ENCODE results near the gene PEX16. TPM values are rescaled to one million over a fixed set of nuclear protein-coding genes. Genes with fewer than 3 reads are reported as not detected.
A peak's percentile ranks its signal among the peaks of the same experiment; 100 is the strongest.

The PEX16 gene
- polyA plus RNA-seq, 1 donor = 22.6 TPM

DNA sequence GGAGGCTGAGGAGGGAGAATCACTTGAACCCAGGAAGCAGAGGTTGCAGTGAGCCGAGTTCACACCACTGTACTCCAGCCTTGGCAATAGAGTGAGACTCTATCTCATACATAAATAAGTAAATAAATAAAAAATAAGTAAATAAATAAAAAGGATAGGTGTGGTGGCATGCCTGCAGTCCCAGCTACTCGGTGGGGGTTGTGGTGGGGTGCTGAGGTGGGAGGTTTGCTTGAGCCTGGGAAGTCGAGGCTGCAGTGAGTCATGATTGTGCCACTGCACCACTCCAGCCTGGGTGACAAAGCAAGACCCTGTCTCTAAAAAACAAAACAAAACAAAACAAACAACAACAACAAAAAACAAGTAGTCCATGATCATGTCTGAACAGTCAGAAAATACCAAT lies 7.9 kb upstream of the PEX16 start:
- Histone ChIP-seq H3K27me3 (ENCODE audit: control insufficient read depth, insufficient read depth, low read length) (peaks cover 30% of the 10 kb centered on the region), H3K4me3 (ENCODE audit: low read length) (no peak overlapping the region), H3K36me3 (ENCODE audit: control insufficient read depth, insufficient read depth, low read length) (no peaks in the 10 kb centered on the region), H3K9me3 (ENCODE audit: control insufficient read depth, low read depth, low read length) (no peaks in the 10 kb centered on the region), H3K27ac (ENCODE audit: low read length) (no peak overlapping the region), H3K4me1 (ENCODE audit: control insufficient read depth, insufficient read depth, low read length) (peaks cover 10% of the 10 kb centered on the region)
- no peak for DNase-seq
- 100% methylated on average over 1 of the region's 3 CpGs for WGBS (ENCODE audit: insufficient coverage, low lambda C conversion rate)

DNA sequence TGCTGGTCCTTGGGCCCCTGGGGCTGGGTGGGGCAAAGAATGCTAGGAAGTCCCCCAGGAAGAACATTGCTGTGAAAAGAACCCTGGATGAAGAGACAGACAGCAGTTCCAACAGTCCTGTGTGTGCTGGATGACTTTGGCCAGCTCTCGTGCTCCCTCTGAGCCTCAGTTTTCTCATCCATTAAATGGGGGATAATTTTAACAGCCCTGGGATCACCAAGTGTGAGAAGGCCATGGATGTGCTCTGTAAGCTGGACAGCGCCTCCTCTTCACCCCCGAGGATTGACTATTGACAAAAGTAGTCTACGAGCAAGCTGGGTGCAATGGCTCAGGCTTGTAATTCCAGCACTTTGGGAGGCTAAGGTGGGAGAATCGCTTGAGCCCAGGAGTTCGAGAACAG lies 7.2 kb upstream of the PEX16 start:
- no peak overlapping the region for H3K4me3 ChIP-seq (ENCODE audit: low read length)
- H3K4me1 ChIP-seq (ENCODE audit: control insufficient read depth, insufficient read depth, low read length) = peaks cover 9% of the 10 kb centered on the region
- DNase-seq = no peak
- H3K36me3 ChIP-seq (ENCODE audit: control insufficient read depth, insufficient read depth, low read length) = no peaks in the 10 kb centered on the region
- no peak overlapping the region for H3K27ac ChIP-seq (ENCODE audit: low read length)
- WGBS (ENCODE audit: insufficient coverage, low lambda C conversion rate) = no CpG with 5 or more reads among the region's 6 CpGs
- no peaks in the 10 kb centered on the region for H3K9me3 ChIP-seq (ENCODE audit: control insufficient read depth, low read depth, low read length)
- peaks cover 30% of the 10 kb centered on the region for H3K27me3 ChIP-seq (ENCODE audit: control insufficient read depth, insufficient read depth, low read length)

DNA sequence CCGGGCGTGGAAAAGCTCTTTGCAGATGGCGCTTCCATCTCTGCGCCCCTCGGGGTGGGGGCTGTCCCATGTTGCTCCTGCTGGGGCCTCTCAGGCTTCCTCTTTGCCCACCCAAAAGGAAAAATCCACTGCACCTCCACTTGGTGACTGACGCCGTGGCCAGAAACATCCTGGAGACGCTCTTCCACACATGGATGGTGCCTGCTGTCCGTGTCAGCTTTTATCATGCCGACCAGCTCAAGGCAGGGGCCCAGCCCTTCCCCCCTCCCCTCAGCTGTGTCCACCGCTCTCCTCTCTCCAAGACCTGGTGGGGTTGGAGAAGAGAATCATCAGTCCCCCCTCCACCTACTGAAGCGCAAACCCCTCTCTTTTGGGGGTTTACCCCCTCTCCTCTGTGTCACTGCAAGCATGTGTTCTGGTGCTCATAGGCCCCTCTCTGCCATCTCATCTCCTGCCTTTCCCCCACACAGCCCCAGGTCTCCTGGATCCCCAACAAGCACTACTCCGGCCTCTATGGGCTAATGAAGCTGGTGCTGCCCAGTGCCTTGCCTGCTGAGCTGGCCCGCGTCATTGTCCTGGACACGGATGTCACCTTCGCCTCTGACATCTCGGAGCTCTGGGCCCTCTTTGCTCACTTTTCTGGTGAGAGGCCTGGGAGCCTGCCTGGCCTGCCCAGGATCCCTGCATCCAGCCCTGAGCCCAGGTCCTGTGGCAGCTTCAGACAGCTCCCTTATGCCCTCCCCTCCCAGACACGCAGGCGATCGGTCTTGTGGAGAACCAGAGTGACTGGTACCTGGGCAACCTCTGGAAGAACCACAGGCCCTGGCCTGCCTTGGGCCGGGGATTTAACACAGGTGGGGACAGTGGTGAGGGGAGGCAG lies 6.6 kb upstream of the PEX16 start:
- Histone ChIP-seq H3K27ac (ENCODE audit: low read length) (no peak overlapping the region), H3K9me3 (ENCODE audit: control insufficient read depth, low read depth, low read length) (no peaks in the 10 kb centered on the region), H3K4me3 (ENCODE audit: low read length) (no peak overlapping the region), H3K4me1 (ENCODE audit: control insufficient read depth, insufficient read depth, low read length) (peaks cover 6% of the 10 kb centered on the region), H3K27me3 (ENCODE audit: control insufficient read depth, insufficient read depth, low read length) (peaks cover 30% of the 10 kb centered on the region), H3K36me3 (ENCODE audit: control insufficient read depth, insufficient read depth, low read length) (no peaks in the 10 kb centered on the region)
- DNase-seq = no peak
- no CpG with 5 or more reads among the region's 22 CpGs for WGBS (ENCODE audit: insufficient coverage, low lambda C conversion rate)

- Histone ChIP-seq H3K9me3 (ENCODE audit: control insufficient read depth, low read depth, low read length) (no peaks in the 10 kb centered on the region), H3K4me1 (ENCODE audit: control insufficient read depth, insufficient read depth, low read length) (peaks cover 6% of the 10 kb centered on the region), H3K4me3 (ENCODE audit: low read length) (peak within 1 kb of the TSS; percentile 19), H3K27ac (ENCODE audit: low read length) (no peak within 1 kb of the TSS), H3K36me3 (ENCODE audit: control insufficient read depth, insufficient read depth, low read length) (no peaks in the 10 kb centered on the region), H3K27me3 (ENCODE audit: control insufficient read depth, insufficient read depth, low read length) (peaks cover 30% of the 10 kb centered on the region)
- WGBS (ENCODE audit: insufficient coverage, low lambda C conversion rate) = no CpG with 5 or more reads among the region's 73 CpGs
- peak in 1 of 2 donors; percentile 25 for DNase-seq
Measured at GRCh38 chr11:45922425-45923082, 4.9 kb upstream of the PEX16 start, which contains the start of gene LARGE2. Gene LARGE2 (plus strand): TSS chr11:45922656. CDS start chr11:45922883, 227 bp downstream.

- Histone ChIP-seq H3K27me3 (ENCODE audit: control insufficient read depth, insufficient read depth, low read length) (peaks cover 30% of the 10 kb centered on the region), H3K36me3 (ENCODE audit: control insufficient read depth, insufficient read depth, low read length) (no peaks in the 10 kb centered on the region), H3K4me3 (ENCODE audit: low read length) (peak overlapping the region; percentile 19), H3K4me1 (ENCODE audit: control insufficient read depth, insufficient read depth, low read length) (peaks cover 8% of the 10 kb centered on the region), H3K9me3 (ENCODE audit: control insufficient read depth, low read depth, low read length) (no peaks in the 10 kb centered on the region), H3K27ac (ENCODE audit: low read length) (no peak overlapping the region)
- DNase-seq = peak; percentile 40 to 70
- no CpG with 5 or more reads among the region's 54 CpGs for WGBS (ENCODE audit: insufficient coverage, low lambda C conversion rate)
Measured at GRCh38 chr11:45921561-45922424, 4.1 kb upstream of the PEX16 start.

DNA sequence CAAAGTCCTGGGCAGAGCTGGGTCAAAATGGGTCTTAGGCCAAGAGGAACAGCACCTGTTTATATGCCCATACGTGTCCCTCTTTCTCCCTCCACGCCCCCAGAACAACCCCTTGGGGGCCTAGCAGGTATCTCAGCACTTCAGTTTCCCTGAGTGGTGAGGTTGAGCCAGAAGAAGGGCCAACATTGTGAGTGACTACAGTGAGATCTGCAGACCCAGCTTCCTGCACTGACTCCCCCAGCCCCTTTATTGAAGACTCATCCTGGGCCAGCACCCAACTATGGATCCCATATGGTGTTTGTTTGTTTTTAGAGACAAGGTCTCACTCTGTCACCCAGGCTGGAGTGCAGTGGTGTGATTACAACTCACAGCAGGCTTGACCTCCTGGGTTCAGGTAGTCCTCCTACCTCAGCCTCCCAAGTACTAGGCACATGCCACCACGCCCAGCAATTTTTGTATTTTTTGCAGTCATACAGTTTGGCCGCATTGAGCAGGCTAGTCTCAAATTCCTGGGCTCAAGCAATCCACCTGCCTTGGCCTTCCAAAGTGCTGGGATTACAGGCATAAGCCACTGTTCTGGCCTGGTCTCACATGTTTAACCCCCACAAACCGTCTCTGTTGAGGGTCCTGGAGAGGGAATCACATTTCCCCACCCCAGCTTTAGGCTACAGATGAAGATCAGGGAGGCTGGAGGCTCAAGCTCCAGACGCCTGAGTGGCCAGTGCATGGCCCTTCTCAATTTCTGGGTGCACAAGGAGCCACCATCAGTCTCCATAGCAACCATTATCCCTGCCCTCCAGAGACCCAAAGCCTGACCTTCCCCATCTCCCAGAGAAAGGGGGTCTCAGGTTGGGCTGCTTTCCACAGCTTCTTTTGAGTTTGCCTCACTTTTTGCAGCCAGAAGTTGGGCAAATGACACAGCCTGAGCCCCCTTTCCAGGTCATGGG lies 3.1 kb upstream of the PEX16 start:
- Histone ChIP-seq H3K27ac (ENCODE audit: low read length) (no peak overlapping the region), H3K27me3 (ENCODE audit: control insufficient read depth, insufficient read depth, low read length) (peaks cover 30% of the 10 kb centered on the region), H3K36me3 (ENCODE audit: control insufficient read depth, insufficient read depth, low read length) (peaks cover 3% of the 10 kb centered on the region), H3K9me3 (ENCODE audit: control insufficient read depth, low read depth, low read length) (no peaks in the 10 kb centered on the region), H3K4me3 (ENCODE audit: low read length) (no peak overlapping the region), H3K4me1 (ENCODE audit: control insufficient read depth, insufficient read depth, low read length) (peaks cover 11% of the 10 kb centered on the region)
- no CpG with 5 or more reads among the region's 6 CpGs for WGBS (ENCODE audit: insufficient coverage, low lambda C conversion rate)
- DNase-seq = no peak

GRCh38 chr11:45919806-45920530 lies 2.3 kb upstream of the PEX16 start:
- Histone ChIP-seq H3K27ac (ENCODE audit: low read length) (no peak overlapping the region), H3K36me3 (ENCODE audit: control insufficient read depth, insufficient read depth, low read length) (peaks cover 9% of the 10 kb centered on the region), H3K27me3 (ENCODE audit: control insufficient read depth, insufficient read depth, low read length) (peaks cover 30% of the 10 kb centered on the region), H3K4me3 (ENCODE audit: low read length) (no peak overlapping the region), H3K4me1 (ENCODE audit: control insufficient read depth, insufficient read depth, low read length) (peaks cover 11% of the 10 kb centered on the region), H3K9me3 (ENCODE audit: control insufficient read depth, low read depth, low read length) (no peaks in the 10 kb centered on the region)
- DNase-seq = no peak
- no CpG with 5 or more reads among the region's 13 CpGs for WGBS (ENCODE audit: insufficient coverage, low lambda C conversion rate)

GRCh38 chr11:45918962-45919675 lies 1.4 kb upstream of the PEX16 start:
- 25% methylated on average over 2 of the region's 7 CpGs for WGBS (ENCODE audit: insufficient coverage, low lambda C conversion rate)
- Histone ChIP-seq H3K27me3 (ENCODE audit: control insufficient read depth, insufficient read depth, low read length) (peaks cover 25% of the 10 kb centered on the region), H3K4me1 (ENCODE audit: control insufficient read depth, insufficient read depth, low read length) (peaks cover 11% of the 10 kb centered on the region), H3K4me3 (ENCODE audit: low read length) (peak overlapping the region; percentile 91), H3K36me3 (ENCODE audit: control insufficient read depth, insufficient read depth, low read length) (peaks cover 18% of the 10 kb centered on the region), H3K9me3 (ENCODE audit: control insufficient read depth, low read depth, low read length) (no peaks in the 10 kb centered on the region), H3K27ac (ENCODE audit: low read length) (no peak overlapping the region)
- no peak for DNase-seq
